Measurements from ENCODE around the gene STRA8. TPM values are rescaled to one million over a fixed set of nuclear protein-coding genes. Genes with fewer than 3 reads are reported as not detected.

The STRA8 gene
- total and polyA plus RNA-seq, 2 of the 13 experiments (the other 11 are each of a cell fraction or from before 2014, with no cell fraction given) = not detected

- TF ChIP-seq ZNF235 (CRISPR knock-in tag; IDR thresholded peaks at IDR 0.05; ENCODE audit: borderline replicate concordance) = no peak
- no peak for TF ChIP-seq E2F2 (CRISPR knock-in tag; IDR thresholded peaks at IDR 0.05; ENCODE audit: borderline replicate concordance)
- TF ChIP-seq FOXO4 (CRISPR knock-in tag; conservative IDR thresholded peaks at IDR 0.05) = no peak
- TF ChIP-seq LBX2 (CRISPR knock-in tag; IDR thresholded peaks at IDR 0.05; ENCODE audit: borderline replicate concordance) = no peak
- no peak for TF ChIP-seq XRCC5 (optimal IDR thresholded peaks at IDR 0.05; ENCODE audit: low read length)
- no peak for TF ChIP-seq ZNF562 (CRISPR knock-in tag; IDR thresholded peaks at IDR 0.05; ENCODE audit: borderline replicate concordance)
- TF ChIP-seq MED13 (CRISPR knock-in tag; IDR thresholded peaks at IDR 0.05) = no peak
- no peak for TF ChIP-seq MAF1 (CRISPR knock-in tag; IDR thresholded peaks at IDR 0.05; ENCODE audit: borderline replicate concordance)
- TF ChIP-seq HIC2 (CRISPR knock-in tag; IDR thresholded peaks at IDR 0.05; ENCODE audit: low read depth) = 0 out of 2 replicates have a peak, but pooled peaks have one; percentile 38
- no peak for TF ChIP-seq ZNF572 (CRISPR knock-in tag; IDR thresholded peaks at IDR 0.05)
- no peak for TF ChIP-seq ARNTL (CRISPR knock-in tag; IDR thresholded peaks at IDR 0.05)
- no peak for TF ChIP-seq REXO4 (CRISPR knock-in tag; IDR thresholded peaks at IDR 0.05; ENCODE audit: borderline replicate concordance)
- TF ChIP-seq FOSL2 (CRISPR knock-in tag; IDR thresholded peaks at IDR 0.05) = peak; percentile 55; the same call in 1 of the 2 replicates
- no peak for TF ChIP-seq HOXD1 (CRISPR knock-in tag; IDR thresholded peaks at IDR 0.05)
- TF ChIP-seq ZNF850 (CRISPR knock-in tag; conservative IDR thresholded peaks at IDR 0.05) = no peak
- TF ChIP-seq ZNF781 (CRISPR knock-in tag; IDR thresholded peaks at IDR 0.05; ENCODE audit: borderline replicate concordance, not compliant biosample characterization) = no peak
- 0 out of 2 replicates have a peak, but pooled peaks have one; percentile 26 for TF ChIP-seq ELF3 (CRISPR knock-in tag; IDR thresholded peaks at IDR 0.05)
- TF ChIP-seq ZNF326 (CRISPR knock-in tag; IDR thresholded peaks at IDR 0.05; ENCODE audit: borderline replicate concordance) = no peak
- TF ChIP-seq ELF1 (CRISPR knock-in tag; IDR thresholded peaks at IDR 0.05) = no peak
- TF ChIP-seq ZMAT3 (CRISPR knock-in tag; conservative IDR thresholded peaks at IDR 0.05) = no peak
- no peak for TF ChIP-seq MATR3 (CRISPR knock-in tag; IDR thresholded peaks at IDR 0.05)
- TF ChIP-seq TFAP4 (IDR thresholded peaks at IDR 0.05; ENCODE audit: borderline replicate concordance, low read depth) = peak; percentile 40; the same call in 1 of the 2 replicates
- TF ChIP-seq PAX8 (CRISPR knock-in tag; IDR thresholded peaks at IDR 0.05; ENCODE audit: borderline replicate concordance) = no peak
- 0 out of 2 replicates have a peak, but pooled peaks have one; percentile 20 for TF ChIP-seq NFE2L1 (CRISPR knock-in tag; IDR thresholded peaks at IDR 0.05; ENCODE audit: borderline replicate concordance)
Measured at GRCh38 chr7:135253851-135254771, 20.5 kb downstream of the STRA8 start (continued).
